Stimulated activated CD4-positive, alpha-beta T cell treated with anti-CD3 and anti-CD28 coated beads, TNF-alpha, amount 100 ng/mL, for 4 hours (primary cell): ENCODE measurements around the gene VCAN.

ENCODE experiments used
- DNase-seq, 3 experiments: peaks; one replicate each; pipeline ENCODE4 v3.0.0-alpha.2; 2020; ENCODE audit warnings: low read depth in 3 of 3

VCAN gene

GRCh38 chr5:83564069-83564749, 92.7 kb downstream of the VCAN start:
- DNase-seq: no peak

GRCh38 chr5:83567741-83568140, 96.2 kb downstream of the VCAN start:
- no peak for DNase-seq

- DNase-seq: no peak
Measured at GRCh38 chr5:83568186-83568585, 96.6 kb downstream of the VCAN start.

- no peak for DNase-seq
Measured at GRCh38 chr5:83570916-83571315, 99.4 kb downstream of the VCAN start.

- DNase-seq: no peak
Measured at GRCh38 chr5:83572271-83572670, 100.7 kb downstream of the VCAN start.

GRCh38 chr5:83576341-83576740, 104.8 kb downstream of the VCAN start:
- DNase-seq: no peak

- DNase-seq: no peak
Measured at GRCh38 chr5:83577036-83577636, 105.6 kb downstream of the VCAN start.

GRCh38 chr5:83583859-83584258, 112.3 kb downstream of the VCAN start:
- DNase-seq: no peak

- DNase-seq: no peak
Measured at GRCh38 chr5:83586874-83587776, 115.6 kb downstream of the VCAN start.

GRCh38 chr5:83589786-83590185, 118.2 kb downstream of the VCAN start:
- no peak for DNase-seq

- DNase-seq: no peak
Measured at GRCh38 chr5:83590966-83591365, 119.4 kb downstream of the VCAN start.

GRCh38 chr5:83595217-83595616, 123.7 kb downstream of the VCAN start:
- DNase-seq: no peak

- DNase-seq: no peak
Measured at GRCh38 chr5:83608122-83608521, 136.6 kb downstream of the VCAN start.

- DNase-seq: no peak
Measured at GRCh38 chr5:83614841-83615240, 143.3 kb downstream of the VCAN start.

GRCh38 chr5:83628360-83628759, 156.8 kb downstream of the VCAN start:
- no peak for DNase-seq
